WI38 (cell line): ENCODE data around the gene ELMO1.

Source experiments
- H3K4me3 ChIP-seq: 2 replicates; pipeline ENCODE4 v1.5.1; 2011; ENCODE audit warnings: low read depth, mild to moderate bottlenecking, control low read depth, low read length
- TF ChIP-seq, protein P1 (sequence below): IDR thresholded peaks from 2 replicates; pipeline ENCODE4 v1.5.1; 2012; ENCODE audit warnings: low read depth, mild to moderate bottlenecking, control low read depth, low read length

Gene ELMO1

DNA sequence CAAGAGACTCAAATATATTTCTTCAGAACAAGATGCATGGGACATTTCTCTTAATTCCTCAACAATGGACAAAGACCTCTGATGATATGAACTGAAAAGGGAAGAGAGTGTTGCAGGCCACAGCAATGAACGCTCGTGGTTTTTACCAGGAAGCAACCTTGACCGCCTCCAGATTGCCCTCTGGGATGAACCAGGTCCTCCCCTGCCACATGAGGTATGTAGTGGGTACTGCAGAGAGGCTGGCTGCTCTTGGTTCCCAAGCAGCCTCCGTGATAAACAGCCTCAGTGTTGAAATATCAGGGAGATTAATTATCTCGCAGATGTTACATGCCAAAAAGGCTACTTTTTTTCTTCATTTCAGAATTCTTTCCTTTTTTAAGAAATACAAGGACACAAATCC is 338.8 kb downstream of the ELMO1 start:
- TF ChIP-seq, protein P1, sequence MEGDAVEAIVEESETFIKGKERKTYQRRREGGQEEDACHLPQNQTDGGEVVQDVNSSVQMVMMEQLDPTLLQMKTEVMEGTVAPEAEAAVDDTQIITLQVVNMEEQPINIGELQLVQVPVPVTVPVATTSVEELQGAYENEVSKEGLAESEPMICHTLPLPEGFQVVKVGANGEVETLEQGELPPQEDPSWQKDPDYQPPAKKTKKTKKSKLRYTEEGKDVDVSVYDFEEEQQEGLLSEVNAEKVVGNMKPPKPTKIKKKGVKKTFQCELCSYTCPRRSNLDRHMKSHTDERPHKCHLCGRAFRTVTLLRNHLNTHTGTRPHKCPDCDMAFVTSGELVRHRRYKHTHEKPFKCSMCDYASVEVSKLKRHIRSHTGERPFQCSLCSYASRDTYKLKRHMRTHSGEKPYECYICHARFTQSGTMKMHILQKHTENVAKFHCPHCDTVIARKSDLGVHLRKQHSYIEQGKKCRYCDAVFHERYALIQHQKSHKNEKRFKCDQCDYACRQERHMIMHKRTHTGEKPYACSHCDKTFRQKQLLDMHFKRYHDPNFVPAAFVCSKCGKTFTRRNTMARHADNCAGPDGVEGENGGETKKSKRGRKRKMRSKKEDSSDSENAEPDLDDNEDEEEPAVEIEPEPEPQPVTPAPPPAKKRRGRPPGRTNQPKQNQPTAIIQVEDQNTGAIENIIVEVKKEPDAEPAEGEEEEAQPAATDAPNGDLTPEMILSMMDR = no peak
- H3K4me3 ChIP-seq = no peak overlapping the region

DNA sequence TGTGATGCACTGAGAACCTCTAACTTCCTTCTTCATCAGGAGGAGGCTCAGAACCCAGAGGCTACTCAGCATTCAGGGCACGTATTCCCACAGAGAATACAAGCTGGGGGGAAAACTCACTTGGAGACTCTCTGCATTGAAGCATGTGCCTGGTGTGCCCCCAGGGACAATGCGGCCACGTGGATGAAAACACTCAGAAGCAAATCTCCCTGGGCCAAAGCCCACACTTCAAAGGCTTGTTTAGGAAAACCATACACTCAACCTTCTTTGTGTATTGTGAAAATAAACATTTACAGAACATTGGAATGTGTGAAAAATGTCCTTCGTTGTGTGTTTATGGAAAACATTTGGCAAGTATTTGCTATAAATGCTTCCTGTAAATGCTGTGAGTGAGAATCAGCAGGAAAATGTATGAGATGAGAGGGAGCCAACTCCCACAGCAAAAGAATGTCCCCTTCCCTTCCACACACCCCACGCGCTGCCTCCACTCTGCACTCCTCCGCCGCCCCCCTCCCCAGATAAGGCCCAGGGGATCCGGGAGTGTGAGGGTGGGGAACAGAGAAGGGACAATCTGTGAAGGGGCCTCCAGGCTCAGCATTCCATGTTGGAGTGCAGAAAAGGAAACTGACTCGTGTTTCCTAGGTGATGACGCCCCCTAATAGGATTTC is 339.5 kb downstream of the ELMO1 start:
- no peak overlapping the region for H3K4me3 ChIP-seq
- TF ChIP-seq, protein P1 = no peak

DNA sequence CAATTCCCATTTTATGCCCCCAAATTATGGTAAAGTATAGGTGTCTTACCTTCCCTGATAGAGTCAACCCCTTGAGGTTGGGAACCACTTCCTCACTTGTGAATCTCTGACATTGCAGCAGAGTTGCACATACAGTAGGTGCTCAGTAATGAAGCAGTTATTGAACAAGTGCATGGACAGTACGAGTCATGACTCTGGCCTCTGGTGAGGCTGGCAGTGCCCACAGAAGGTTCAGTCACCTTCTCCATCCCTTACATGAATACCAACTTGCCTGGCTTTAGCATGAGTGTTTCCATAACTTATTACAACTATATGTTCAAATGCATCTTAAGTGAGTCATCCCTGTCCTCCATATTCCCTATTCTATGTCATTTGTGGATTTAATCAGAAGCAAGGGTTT is 340.0 kb downstream of the ELMO1 start:
- no peak overlapping the region for H3K4me3 ChIP-seq
- TF ChIP-seq, protein P1 = no peak

DNA sequence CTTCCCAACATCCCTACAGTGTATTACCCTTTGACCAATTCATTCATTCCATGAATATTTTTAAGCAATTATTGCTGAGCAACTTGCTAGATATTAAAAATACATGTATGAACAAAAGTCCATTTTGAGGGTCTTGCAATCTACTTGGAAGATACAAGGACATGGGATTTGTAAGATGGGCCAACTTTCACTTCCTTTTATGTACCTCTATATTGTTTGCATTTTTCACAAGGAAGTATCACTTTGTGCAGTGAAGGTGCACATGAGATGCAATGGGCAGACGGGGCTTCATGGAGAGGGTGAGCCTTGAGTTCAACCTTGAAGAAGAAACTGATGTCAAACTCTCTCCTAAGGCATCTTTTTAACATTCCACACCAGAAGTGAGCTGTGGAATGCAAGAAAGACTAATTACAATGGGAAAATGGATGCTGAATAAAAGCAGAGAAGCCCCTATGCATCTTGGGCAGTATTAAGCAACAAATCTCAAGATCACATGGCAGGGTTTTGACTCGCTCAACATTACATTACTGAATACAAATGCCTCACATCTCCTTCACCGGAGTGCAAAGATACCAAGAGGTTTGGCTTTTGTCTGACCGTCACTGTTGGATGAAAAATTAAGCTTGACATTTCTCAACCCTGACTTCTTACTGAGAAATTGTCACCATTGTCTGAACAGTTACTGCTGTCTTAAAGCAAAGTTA is 341.5 kb downstream of the ELMO1 start:
- no peak overlapping the region for H3K4me3 ChIP-seq
- TF ChIP-seq, protein P1 = no peak

DNA sequence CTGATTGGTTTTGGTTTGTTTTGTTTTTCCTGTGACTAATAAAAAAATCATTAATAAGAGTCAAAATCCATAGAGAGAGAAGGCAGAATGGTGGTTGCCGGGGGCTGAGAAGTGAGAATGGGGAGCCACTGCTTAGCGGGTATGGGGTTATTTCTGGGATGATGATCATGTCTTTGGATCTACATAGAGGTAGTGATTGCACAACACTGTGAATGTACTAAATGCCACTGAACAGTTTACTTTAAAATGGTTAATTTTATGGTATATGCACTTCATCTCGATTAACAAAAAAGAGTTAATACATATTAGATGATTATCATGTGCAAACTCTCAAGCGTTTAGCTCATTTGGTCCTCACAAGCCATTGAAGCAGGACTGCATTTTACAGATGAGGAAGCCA is 342.9 kb downstream of the ELMO1 start:
- TF ChIP-seq, protein P1 = no peak
- H3K4me3 ChIP-seq = no peak overlapping the region

DNA sequence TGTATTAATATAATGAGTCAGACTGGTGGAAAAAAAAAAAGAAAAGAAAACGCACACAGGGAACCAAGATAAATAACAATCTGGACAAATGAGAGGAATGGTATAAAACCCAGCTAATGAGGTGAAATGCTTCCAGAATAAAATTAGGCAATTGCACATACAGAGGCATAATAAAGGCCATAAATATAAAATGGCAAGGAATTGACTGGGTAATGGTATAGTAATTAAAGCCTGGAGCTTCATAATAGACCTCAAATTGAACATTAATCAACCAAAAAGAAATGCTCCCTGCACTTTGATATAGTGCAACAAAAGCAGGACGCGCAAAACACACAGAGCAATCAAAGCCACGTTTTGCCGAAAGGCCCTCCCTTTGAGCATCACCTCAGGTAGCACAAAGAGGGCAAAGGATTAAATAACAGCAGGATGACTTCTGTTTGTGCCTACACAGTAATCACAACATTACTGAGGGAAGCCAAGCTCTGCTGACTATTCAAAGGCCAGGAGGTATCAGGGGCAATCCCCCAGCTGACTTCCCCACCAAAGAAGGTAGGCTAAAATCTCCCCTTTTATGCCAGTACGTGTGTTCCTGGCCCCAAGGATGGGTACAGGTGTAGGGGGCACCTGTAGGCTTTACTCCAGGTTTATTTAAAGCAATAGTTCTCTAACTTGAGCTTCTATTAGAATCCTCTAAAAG is 343.7 kb downstream of the ELMO1 start:
- no peak overlapping the region for H3K4me3 ChIP-seq
- TF ChIP-seq, protein P1 = no peak
